ENCODE results near the gene WNT9A.
"Not testable (repeated sequence)": the region's sequence is repeated elsewhere in the genome, so short reads cannot be mapped to it uniquely, and the experiment has no call there.

DNA sequence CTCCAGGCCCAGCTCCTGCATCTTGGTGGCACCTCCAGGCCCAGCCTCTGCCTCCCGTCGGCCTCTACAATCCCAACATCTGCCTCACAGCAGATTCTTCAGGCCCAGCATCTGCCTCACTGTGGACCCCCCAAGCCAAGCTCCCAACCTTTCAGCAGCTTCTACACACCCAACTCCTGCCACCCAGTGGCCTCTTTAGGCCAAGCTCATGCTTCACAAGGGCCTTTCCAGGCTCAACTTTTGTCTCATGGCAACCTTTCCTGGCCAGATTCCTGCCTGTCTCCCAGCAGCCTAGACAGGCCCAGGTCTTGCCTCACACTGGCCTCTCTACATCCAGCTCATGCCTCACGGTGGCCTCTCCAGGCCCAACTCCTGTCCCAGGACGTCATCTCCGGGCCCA lies 20.1 kb upstream of the WNT9A start:
- TF ChIP-seq POLR2A (IDR thresholded peaks at IDR 0.05): not testable (repeated sequence)
- TF ChIP-seq, protein P1, sequence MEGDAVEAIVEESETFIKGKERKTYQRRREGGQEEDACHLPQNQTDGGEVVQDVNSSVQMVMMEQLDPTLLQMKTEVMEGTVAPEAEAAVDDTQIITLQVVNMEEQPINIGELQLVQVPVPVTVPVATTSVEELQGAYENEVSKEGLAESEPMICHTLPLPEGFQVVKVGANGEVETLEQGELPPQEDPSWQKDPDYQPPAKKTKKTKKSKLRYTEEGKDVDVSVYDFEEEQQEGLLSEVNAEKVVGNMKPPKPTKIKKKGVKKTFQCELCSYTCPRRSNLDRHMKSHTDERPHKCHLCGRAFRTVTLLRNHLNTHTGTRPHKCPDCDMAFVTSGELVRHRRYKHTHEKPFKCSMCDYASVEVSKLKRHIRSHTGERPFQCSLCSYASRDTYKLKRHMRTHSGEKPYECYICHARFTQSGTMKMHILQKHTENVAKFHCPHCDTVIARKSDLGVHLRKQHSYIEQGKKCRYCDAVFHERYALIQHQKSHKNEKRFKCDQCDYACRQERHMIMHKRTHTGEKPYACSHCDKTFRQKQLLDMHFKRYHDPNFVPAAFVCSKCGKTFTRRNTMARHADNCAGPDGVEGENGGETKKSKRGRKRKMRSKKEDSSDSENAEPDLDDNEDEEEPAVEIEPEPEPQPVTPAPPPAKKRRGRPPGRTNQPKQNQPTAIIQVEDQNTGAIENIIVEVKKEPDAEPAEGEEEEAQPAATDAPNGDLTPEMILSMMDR (IDR thresholded peaks at IDR 0.05): not testable (repeated sequence)
